A673 (cell line): Measurements from ENCODE around the gene CIP2A.

Source experiments
- CTCF ChIP-seq: fragments of 300-800, 200-600 bp; sonication (generic); conservative IDR thresholded peaks from 2 replicates; pipeline ENCODE4 v1.5.1; 2017; ENCODE audit warnings: low read depth, mild to moderate bottlenecking, antibody characterized with exemption, low read length, moderate library complexity, mixed read lengths
- EZH2 ChIP-seq: fragments of 200-600 bp; sonication (generic); IDR thresholded peaks from 2 replicates; pipeline ENCODE4 v1.6.1; 2017; ENCODE audit warnings: borderline replicate concordance, low read depth, mild to moderate bottlenecking, mixed read lengths, antibody characterized with exemption, low read length; ENCODE audit not compliant: poor library complexity, severe bottlenecking

GRCh38 chr3:108598375-108598774 is 9.1 kb upstream of the CIP2A start:
- TF ChIP-seq CTCF = no peak
- no peak for TF ChIP-seq EZH2
